Mucosa of stomach (tissue), 1 donor: ENCODE results near the gene COX19.
"Not testable (repeated sequence)": the region's sequence is repeated elsewhere in the genome, so short reads cannot be mapped to it uniquely, and the experiment has no call there.

ENCODE experiments used
- H3K27me3 ChIP-seq: one replicate; pipeline ENCODE4 v1.7.0; 2013; ENCODE audit warnings: mild to moderate bottlenecking, low read length; ENCODE audit not compliant: control insufficient read depth, insufficient read depth
- H3K36me3 ChIP-seq: one replicate; pipeline ENCODE4 v1.7.0; 2013; ENCODE audit warnings: low read length; ENCODE audit not compliant: control insufficient read depth, insufficient read depth
- H3K4me1 ChIP-seq: one replicate; pipeline ENCODE4 v1.7.0; 2013; ENCODE audit warnings: mild to moderate bottlenecking, low read length; ENCODE audit not compliant: control insufficient read depth, insufficient read depth
- H3K4me3 ChIP-seq: one replicate; pipeline ENCODE4 v1.7.0; 2013; ENCODE audit warnings: low read length
- H3K9ac ChIP-seq: one replicate; pipeline ENCODE4 v1.7.0; 2013; ENCODE audit warnings: mild to moderate bottlenecking, low read length, moderate library complexity
- H3K9me3 ChIP-seq: one replicate; pipeline ENCODE4 v1.7.0; 2013; ENCODE audit warnings: mild to moderate bottlenecking, low read length, moderate library complexity; ENCODE audit not compliant: control insufficient read depth
- donor health status: Pancreatic carcinoma.

COX19 gene

DNA sequence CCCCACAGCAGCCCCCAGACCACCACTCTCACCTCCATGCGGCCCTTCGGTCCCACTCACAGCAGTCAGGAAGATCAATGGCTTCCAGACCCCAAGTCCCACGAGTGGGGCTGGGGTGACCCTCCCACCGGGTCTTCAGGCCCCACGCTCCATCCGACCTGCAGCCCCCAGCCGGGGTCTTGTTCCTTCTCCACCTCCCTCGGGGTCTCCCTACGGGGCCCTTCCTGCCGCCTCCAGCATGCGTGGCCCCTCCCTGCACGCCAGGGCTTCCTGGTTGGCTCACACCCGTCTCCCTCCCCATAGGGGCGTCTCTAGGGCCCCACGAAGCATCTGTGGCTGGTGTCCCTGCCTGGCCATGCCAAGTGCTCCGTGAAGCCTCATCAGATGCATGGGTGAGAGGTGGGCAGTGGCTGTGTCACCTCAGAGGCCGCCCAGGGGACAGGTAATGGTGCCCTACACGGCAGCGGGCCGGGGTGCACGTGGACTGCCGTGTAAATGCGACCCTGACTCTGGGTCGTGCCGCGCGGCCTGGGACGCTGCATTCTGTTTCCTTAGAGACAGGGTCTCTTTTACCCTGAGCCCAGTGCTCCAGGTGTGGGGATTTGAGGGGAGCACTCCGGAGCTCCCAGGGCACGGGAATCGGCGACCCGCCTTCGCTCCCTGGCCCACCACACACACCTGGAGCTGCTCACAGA is 40.7 kb downstream of the COX19 start:
- no peaks in the 10 kb centered on the region for H3K9me3 ChIP-seq
- no peaks in the 10 kb centered on the region for H3K27me3 ChIP-seq
- no peaks in the 10 kb centered on the region for H3K4me1 ChIP-seq
- no peak overlapping the region for H3K4me3 ChIP-seq
- H3K36me3 ChIP-seq = no peaks in the 10 kb centered on the region
- H3K9ac ChIP-seq = no peak overlapping the region

DNA sequence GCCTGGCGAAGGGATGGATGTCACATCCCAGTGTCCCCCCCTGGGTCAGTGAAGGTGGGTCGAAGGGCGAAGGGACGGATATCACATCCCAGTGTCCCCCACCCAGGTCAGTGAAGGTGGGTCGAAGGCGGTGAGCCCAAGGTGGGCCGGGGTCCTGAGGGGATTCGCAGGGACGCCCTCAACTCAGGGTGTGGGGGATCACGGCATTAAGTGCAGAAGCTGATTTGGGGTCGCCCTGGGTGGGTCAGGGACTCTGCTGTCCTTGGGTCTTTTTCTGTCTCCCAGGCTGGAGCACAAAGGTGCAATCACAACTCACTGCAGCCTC is 42.7 kb downstream of the COX19 start:
- H3K4me1 ChIP-seq = peaks cover 12% of the 10 kb centered on the region
- no peaks in the 10 kb centered on the region for H3K27me3 ChIP-seq
- H3K9ac ChIP-seq = no peak overlapping the region
- H3K9me3 ChIP-seq = no peaks in the 10 kb centered on the region
- no peak overlapping the region for H3K4me3 ChIP-seq
- H3K36me3 ChIP-seq = peaks cover 5% of the 10 kb centered on the region

DNA sequence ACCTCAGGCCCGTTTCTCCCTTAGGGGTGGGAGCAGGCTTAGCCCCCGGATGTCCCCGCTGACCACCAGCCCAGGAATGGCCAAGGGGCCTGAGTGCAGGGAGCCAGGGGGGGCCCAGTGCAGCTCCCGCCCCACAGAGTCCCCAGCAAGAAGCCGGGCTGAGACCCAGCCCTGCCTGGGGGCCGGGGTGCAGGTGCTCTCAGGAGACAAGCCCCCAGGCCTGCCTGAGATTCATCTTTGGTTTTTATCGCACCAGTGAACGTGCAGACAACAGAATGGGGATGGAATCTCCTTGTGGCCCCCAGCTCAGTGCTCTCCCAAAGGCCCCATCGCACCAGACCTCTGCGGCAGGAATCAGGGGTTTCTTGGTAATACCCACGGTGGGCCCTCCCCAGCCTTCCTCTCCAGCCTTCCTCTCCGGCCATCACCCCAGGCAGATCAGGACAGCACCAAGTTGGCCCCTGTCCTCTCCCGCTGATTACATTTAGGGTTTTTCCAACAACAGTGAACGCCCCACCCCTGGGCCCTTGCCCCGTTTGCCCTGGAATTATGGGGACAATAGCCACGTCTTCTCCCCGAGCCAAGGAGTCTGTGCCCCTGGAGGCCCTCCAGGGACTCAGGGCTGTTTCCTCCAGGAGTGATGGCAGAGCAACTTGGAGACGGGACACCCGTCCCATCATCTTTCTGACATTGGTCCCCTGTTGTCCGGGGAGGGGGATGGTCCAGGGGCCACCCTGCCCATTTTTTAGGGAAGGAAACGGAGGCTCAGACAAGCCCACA is 43.3 kb downstream of the COX19 start:
- Histone ChIP-seq H3K4me1 (peaks cover 18% of the 10 kb centered on the region), H3K4me3 (no peak overlapping the region), H3K27me3 (no peaks in the 10 kb centered on the region), H3K9me3 (no peaks in the 10 kb centered on the region), H3K9ac (no peak overlapping the region), H3K36me3 (peaks cover 5% of the 10 kb centered on the region)

DNA sequence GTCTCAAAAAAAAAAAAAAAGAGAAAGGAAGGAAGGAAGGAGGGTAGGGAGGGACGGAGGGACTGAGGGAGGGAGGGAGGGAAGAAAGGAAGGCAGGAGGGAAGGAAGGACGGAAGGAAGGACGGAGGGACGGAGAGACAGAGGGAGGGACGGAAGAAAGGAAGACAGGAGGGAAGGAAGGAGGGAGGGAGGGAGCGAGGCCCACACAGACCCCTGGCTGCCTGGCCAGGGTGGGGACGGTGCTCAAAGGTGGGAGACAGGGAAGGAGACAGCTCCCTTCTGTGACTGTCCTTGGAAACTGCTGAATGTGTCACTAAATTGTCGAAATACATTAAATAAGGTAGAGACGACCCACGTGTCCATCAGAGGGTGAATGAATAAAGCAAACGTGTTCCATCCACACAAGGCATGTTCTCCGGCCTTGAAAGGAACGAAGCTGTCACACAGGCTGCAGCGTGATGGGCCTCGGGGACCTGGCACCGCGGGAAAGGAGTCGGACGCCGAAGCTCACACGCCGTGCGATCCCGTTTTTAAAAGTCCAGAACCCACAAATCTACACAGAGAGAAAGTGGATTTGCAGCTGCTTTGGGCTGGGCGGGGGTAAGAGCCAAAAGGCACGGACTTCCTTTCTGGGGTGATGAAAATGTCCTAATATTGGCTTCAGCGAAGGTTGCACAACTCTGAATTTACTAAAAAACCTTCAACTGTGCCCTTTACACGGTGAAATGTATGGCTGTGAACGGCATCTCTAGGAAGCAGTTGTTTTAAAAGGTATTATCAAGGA is 44.2 kb downstream of the COX19 start:
- Histone ChIP-seq H3K9ac (no peak overlapping the region), H3K36me3 (peaks cover 5% of the 10 kb centered on the region), H3K27me3 (no peaks in the 10 kb centered on the region), H3K4me1 (peaks cover 26% of the 10 kb centered on the region), H3K4me3 (no peak overlapping the region), H3K9me3 (no peaks in the 10 kb centered on the region)

DNA sequence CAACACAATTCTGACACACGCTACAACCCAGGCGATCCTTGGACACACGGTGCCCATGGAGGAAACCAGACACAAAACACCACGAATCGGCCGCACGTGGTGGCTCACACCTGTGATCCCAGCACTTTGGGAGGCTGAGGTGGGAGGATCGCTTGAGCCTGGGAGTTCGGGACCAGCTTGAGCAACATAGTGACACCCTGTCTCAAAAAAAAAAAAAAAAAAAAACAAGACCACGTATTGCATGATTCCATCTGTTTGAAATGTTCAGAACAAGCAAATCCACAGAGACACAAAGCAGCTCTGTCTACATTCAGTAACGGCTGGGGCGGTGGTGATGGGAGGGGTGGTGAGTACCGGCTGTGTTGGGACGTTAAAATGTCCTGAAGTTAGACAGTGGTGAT is 46.0 kb downstream of the COX19 start:
- H3K9me3 ChIP-seq = no peaks in the 10 kb centered on the region
- no peak overlapping the region for H3K9ac ChIP-seq
- no peaks in the 10 kb centered on the region for H3K27me3 ChIP-seq
- H3K36me3 ChIP-seq = peaks cover 5% of the 10 kb centered on the region
- H3K4me1 ChIP-seq = peaks cover 45% of the 10 kb centered on the region
- H3K4me3 ChIP-seq = no peak overlapping the region

DNA sequence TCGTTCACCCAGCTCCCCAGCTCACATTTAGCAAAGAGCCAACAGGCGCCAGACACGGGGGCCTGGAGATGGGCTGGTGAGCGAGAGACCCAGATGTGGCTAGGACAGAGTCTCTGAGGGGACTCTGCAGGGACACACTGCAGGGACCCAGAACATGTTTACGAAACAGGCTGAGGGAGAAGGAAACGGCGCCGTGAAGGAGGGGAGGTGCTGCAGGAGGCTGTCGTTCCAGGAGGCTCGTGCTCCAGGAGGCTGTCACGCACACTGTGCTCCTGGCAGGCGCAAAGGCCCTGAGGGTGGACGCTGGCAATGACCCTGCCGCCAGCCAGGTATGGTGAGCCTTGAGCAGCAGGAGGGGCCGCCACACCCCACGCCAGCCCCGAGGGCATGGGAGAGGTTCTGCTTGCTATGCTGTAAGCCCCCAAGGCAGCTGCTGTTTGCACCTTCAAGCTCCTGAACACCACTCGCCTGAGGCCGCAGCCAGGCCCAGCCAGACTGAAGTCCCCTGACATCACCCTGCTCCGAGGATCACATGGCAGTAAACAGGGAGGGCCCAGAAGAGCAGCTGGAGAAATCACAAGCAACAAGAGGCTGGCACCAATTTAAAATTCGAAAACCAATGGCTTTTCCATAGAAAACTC is 48.2 kb downstream of the COX19 start:
- peak overlapping the region; percentile 44 for H3K9ac ChIP-seq
- H3K27me3 ChIP-seq = no peaks in the 10 kb centered on the region
- peaks cover 5% of the 10 kb centered on the region for H3K36me3 ChIP-seq
- peaks cover 61% of the 10 kb centered on the region for H3K4me1 ChIP-seq
- no peak overlapping the region for H3K4me3 ChIP-seq
- H3K9me3 ChIP-seq = no peaks in the 10 kb centered on the region

DNA sequence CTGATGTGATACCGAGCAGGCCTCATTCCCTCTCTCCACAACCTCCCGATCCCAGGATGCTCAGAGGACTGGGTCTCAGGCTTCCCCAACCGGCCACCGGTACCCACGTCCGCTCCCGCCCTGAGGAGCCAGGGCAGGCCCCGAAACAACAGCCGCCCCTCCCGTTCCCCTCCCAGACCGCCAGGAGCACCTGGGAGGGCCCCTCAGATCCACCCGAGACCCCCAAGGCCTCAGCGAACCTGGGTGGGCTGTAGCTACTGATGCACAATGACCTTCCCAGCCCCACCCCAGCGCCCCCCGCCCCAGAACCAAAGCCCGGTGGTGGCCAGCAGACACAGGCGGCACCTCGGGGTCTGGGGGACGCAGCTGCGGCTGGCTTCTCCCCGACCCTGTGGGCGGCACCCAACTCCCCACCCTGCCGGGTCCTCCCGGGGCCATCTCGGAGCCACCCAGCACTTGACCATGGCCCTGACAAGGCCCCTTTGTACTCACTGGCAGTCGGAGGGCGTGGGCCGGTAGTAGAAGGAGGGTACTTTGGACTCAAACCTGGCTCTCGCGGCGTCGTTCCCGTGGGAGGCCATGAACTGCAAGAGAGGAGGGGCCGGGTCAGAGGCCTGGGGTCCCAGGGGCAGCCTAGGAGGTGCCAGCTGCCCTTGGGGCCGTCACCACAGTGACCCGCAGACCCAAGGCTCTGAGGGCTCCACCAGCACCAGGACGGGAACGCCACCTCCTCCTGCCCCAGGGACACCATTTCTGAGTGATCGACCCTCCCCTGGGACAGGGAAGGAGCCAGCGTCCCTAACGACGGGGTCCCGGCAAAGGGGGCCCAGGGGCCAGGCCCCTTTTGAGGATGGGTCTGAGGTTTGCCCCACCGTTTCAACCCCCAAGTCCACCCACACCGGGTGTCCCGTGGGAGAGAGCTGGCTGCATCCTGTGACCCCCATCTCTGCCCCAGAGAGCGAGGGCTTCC is 49.0 kb downstream of the COX19 start:
- H3K4me1 ChIP-seq = peaks cover 69% of the 10 kb centered on the region
- no peak overlapping the region for H3K4me3 ChIP-seq
- H3K9ac ChIP-seq = peak overlapping the region; percentile 44
- H3K27me3 ChIP-seq = no peaks in the 10 kb centered on the region
- H3K36me3 ChIP-seq = peaks cover 5% of the 10 kb centered on the region
- no peaks in the 10 kb centered on the region for H3K9me3 ChIP-seq

DNA sequence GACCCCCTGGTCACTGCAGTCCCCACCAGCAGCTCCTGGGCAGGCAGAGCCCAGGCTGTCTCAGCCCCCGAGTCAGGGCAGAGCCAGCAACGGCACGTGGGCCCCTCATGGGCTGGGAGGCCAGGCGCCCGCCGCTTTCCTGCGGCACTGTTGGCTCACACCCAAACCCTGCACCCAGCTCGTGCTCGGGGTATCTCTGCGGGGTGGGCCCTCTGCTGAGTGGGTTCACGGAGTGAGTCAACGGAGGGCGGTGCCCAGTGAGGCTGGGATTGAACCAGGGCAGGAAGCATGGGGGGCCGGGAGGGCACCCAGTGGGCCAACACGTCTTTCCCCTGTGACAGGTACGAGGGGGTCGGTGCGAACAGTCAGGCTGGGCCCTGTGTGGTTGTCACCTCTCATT is 49.7 kb downstream of the COX19 start:
- H3K4me3 ChIP-seq = no peak overlapping the region
- peaks cover 5% of the 10 kb centered on the region for H3K36me3 ChIP-seq
- H3K9me3 ChIP-seq = no peaks in the 10 kb centered on the region
- no peaks in the 10 kb centered on the region for H3K27me3 ChIP-seq
- H3K9ac ChIP-seq = peak overlapping the region; percentile 44
- H3K4me1 ChIP-seq = peaks cover 76% of the 10 kb centered on the region

DNA sequence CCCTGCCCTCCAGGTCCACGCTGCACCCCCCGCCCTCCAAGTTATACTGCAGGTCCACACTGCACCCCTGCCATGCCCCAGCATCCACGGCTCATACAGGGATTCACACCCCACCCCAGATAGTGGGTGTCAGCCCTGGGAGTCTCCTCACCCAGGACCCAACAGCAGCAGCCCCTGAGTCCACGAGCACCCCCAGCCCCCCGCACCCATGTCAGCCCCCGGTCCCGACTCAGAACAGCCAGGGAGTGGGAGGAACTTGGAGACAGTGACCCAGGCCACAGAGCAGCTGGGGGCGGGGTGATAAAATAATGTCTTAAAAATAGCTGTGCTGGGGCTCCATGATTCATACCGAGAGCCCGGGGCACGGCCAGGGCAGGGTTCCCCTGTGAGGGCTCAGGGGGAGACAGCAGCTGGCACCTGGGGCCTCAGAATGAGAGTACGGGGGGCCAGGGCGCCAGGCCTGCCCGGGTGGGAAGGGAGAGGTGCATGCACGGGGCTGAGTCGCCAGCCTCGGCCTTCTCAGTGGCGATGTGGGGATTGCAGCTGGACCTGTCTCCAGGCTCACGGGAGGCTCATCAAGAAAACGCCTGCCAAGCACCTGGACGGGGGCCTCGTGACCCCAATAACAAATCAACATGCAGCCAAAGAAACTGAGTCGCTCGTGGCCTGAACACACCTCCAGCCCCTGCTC is 50.7 kb downstream of the COX19 start:
- Histone ChIP-seq H3K9me3 (no peaks in the 10 kb centered on the region), H3K4me3 (no peak overlapping the region), H3K9ac (peak overlapping the region; percentile 8), H3K36me3 (peaks cover 5% of the 10 kb centered on the region), H3K4me1 (peaks cover 79% of the 10 kb centered on the region), H3K27me3 (no peaks in the 10 kb centered on the region)

DNA sequence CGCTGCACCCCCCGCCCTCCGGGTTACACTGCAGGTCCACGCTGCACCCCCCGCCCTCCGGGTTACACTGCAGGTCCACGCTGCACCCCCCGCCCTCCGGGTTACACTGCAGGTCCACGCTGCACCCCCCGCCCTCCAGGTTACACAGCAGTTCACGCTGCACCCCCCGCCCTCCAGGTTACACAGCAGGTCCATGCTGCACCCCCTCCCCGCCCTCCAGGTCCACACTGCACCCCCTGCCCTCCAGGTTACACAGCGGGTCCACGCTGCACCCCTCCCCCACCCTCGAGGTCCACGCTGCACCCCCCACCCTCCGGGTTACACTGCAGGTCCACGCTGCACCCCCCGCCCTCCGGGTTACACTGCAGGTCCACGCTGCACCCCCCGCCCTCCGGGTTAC is 51.3 kb downstream of the COX19 start:
- H3K9ac ChIP-seq, H3K9me3 ChIP-seq, H3K27me3 ChIP-seq, H3K4me3 ChIP-seq, H3K36me3 ChIP-seq: not testable (repeated sequence)
- H3K4me1 ChIP-seq = peaks cover 79% of the 10 kb centered on the region
